Stimulated activated naive CD4-positive, alpha-beta T cell treated with Interleukin-2 at 50 U/mL for 16 hours (primary cell): ENCODE measurements around the gene WDR6.
A peak's percentile ranks its signal among the peaks of the same experiment; 100 is the strongest.

Experiments used
- DNase-seq: peaks from one replicate; lab custom pipeline; 2025; lab: John Stamatoyannopoulos, UW

WDR6 gene

GRCh38 chr3:49027634-49028033, 20.4 kb downstream of the WDR6 start:
- DNase-seq: no peak

DNA sequence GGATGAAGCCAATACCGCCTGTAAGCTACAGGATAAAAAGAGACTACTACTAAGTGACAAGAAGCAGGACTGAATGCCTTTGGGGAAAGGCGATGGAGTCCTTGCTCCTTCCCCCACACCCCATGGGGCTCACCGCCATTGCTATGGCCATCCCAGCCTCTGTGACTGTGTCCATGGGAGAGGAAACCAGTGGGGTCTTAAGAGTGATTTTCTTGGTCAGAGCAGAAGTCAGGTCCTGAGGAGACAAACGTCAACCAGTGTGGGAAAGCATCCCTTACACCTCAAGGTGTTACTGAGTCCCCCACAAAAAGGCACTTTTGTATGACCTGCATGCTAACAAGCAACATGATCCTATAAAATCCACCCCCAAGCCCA, 21.1 kb downstream of the WDR6 start:
- DNase-seq: no peak

DNA sequence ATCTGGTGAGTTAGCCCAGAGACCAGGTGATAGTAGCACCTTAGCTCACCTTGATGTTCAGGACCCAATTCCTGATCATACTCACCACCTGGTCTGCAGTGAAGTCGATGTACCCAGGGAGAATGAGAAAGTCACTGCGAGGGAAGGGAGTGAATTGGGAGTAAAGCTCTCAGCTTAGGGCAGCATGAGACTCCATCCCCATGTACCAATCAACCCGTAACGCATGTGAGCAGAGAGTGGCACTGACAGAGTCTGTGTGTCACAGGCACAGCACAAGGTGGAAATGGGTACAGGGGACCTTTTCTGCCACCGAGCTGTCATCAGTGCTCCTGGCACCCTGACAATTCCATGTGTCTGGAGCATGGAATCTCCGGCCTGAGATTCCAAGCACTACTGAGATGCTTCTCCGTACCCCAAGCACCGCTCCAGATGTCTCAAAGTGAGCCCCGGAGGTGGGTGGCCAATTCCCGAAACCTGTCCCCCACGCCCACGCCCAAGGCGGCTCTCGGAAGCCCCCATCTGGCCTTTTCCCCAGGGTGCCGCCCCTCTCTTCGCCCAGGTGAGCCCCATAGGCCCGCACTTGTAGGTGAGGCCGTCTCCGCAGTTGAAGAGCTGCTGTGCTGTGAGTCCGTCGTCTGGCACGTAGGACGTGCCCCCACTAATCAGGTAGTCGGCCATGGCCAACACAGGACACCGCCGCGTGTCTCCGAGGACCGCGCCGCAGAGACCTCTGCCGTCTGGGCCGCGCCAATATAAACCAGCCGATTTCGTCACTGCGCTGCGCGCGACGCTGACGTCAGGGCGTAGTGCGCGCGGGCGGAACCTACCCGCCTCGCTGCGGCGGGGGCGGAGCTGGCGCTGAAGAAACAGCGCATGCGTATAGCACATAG, 21.7 kb downstream of the WDR6 start, which contains the start of gene IMPDH2:
TSS of gene IMPDH2 (minus strand) at position 726 of the 890 bp plus-strand sequence. CDS start at position 678, 48 bp downstream.
- DNase-seq: peak; percentile 90

- DNase-seq: no peak
Observed at GRCh38 chr3:49029563-49029884, 22.3 kb downstream of the WDR6 start.

DNA sequence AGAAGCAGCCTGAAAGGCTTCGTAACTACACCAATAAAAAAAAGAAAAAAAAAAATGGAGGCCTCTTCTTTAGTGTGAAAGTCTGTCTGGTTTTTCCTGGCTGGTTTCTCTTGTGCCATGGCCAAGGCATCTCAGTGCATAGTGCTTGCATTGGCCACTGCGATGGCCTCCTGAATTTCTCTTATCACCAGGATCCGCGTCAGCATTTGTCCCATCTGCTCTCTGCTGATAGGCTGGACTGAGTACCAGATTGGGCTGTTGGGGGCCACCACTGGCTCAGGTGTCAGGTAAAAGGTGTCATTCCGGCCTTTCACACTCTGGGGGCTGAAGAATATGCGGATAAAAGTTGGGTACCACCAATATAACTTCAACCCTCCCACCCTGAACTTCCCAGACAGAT, 23.1 kb downstream of the WDR6 start:
- DNase-seq: no peak

- DNase-seq: no peak
Observed at GRCh38 chr3:49032646-49033304, 25.6 kb downstream of the WDR6 start.

DNA sequence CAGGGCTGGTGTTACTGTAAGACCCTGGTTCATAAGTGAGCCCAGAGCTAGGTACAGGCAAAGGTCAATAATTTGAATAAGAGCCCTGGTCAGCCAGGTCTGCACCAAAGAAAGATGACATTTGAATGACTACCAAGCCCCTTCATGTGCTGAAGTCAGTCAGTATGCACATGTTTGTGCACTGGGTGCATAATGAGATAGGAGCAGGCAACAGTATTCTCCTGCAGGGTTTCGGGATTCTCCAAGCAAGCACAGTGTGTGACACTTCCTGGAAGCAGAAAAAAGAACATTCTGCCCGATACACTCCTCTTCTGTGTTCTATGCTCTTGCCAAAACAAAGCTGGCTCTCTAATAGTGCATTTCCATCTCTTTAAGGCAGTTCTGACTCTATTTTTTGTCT, 27.5 kb downstream of the WDR6 start:
- no peak for DNase-seq

- no peak for DNase-seq
Observed at GRCh38 chr3:49035281-49035680, 28.1 kb downstream of the WDR6 start.

GRCh38 chr3:49053543-49053942, 46.4 kb downstream of the WDR6 start:
- DNase-seq: no peak

DNA sequence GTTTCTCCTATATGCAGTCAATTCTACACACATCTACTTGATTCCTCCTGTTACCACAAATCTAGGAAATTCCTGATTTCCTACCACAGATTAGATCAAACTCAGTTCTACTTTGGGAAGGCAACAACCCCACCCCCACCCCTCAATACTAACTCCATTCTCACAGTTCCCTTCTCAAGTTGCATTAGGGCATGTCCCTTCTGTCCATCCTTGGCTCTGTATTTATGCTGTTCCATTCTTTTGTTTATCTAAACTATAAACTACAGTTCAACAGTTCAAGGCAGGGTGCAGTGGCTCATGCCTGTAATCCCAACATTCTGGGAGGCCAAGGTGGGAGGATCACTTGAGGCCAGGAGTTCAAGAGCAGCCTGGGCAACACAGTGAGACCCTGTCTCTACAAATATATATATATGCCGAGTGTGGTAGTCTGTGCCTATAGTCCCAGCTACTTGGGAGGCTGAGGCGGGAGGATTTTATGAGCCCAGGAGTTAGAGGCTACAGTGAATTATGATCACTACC, 47.2 kb downstream of the WDR6 start:
- no peak for DNase-seq

- no peak for DNase-seq
Observed at GRCh38 chr3:49057268-49057667, 50.1 kb downstream of the WDR6 start.

DNA sequence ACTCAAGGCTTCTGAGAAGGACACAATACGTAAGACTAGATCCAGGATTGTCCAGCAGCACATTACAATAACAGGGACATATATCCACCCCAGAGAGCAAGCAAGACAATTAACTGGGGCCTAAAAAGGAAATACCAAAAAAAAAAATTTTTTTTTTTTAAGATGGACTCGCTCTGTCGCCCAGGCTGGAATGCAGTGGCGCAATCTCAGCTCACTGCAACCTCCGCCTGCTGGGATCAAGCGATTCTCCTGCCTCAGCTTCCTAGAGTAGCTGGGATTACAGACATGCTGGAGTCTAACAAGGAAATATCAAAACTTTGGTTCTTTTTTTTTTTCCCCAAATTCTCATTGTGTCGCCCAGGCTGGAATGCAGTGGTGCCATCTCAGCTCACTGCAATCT, 50.8 kb downstream of the WDR6 start:
- DNase-seq: no peak
